ENCODE measurements around the gene CHRM5. TPM values are rescaled to one million over a fixed set of nuclear protein-coding genes. Genes with fewer than 3 reads are reported as not detected.

The CHRM5 gene
- total and polyA plus RNA-seq, 9 of the 15 experiments (the other 6 are each of a cell fraction or from before 2014, with no cell fraction given), result not detected

DNA sequence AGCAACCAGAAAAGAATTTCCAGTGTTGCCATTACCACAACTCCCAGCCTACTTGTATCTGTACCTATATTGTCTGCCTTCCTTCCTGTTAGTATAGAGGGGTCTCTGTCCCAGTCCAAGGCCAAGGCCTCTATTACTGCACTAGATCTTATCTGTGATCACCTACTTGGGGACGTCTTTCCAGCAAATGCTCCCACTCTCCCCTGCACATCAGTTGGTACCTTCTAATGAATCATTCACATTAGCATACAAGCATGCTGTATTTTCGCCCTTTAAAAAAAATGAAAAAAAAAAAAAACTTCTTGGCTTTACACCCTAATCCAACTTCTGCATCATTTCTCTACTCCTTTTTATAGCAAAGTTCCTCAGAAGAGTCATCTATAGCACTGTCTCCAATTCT lies 75.5 kb downstream of the CHRM5 start:
- no peaks in the 10 kb centered on the region for H3K79me2 ChIP-seq (ENCODE audit: control insufficient read depth, insufficient read depth, low read length)
- BruUV-seq (replicated peaks), result no TSS peak
- peaks cover 5 to 13% of the 10 kb centered on the region in 2 experiments; a peak in 4 of 5 replicates for H3K4me1 ChIP-seq (replicated peaks in 1 of 2; ENCODE audit: control insufficient read depth in 2 of 2, insufficient read depth in 2 of 2, low read length in 2 of 2)
- no peak overlapping the region for H2AFZ ChIP-seq (ENCODE audit: low read depth, low read length)
- FAIRE-seq (no peak), ATAC-seq (no peak), DNase-seq (ENCODE audit: extremely low read depth in 1 of 4, low spot score in 3 of 4) (no peak)
- no peak for TF ChIP-seq ZNF444 (CRISPR knock-in tag; IDR thresholded peaks at IDR 0.05)
- no peak for TF ChIP-seq CHD1 (IDR thresholded peaks at IDR 0.05; ENCODE audit: low read length)
- TF ChIP-seq PRDM10 (IDR thresholded peaks at IDR 0.05; ENCODE audit: partially characterized antibody), result peak; percentile 71
- in situ Hi-C loops (cut with MboI) (no loop called here), intact Hi-C loops (cut with micrococcal nuclease) (no loop called here)
- no peaks in the 10 kb centered on the region for H3K9me3 ChIP-seq (replicated peaks; ENCODE audit: control insufficient read depth, insufficient read depth, low read depth, low read length)
- no peak overlapping the region for H3K4me3 ChIP-seq
- POLR2A ChIA-PET, result interaction anchor here (0.6 to 0.7 kb wide), 2 partner anchors 58 to 71 kb away, joined by 3 read pairs; partner anchors contain the start of genes EMC7 and PGBD4
- H3K4me2 ChIP-seq (ENCODE audit: insufficient read depth, low read length), result no peak overlapping the region
- no peak overlapping the region for H3K27ac ChIP-seq (ENCODE audit: extremely low read depth, low read depth, low read length)
- H3K27me3 ChIP-seq (ENCODE audit: control insufficient read depth in 2 of 2, insufficient read depth in 2 of 2, low read length in 2 of 2), result peaks cover 17 to 19% of the 10 kb centered on the region in 2 experiments
- CTCF ChIA-PET (ENCODE audit: low intra/inter-chr PET ratio), result no interaction called here
- no peaks in the 10 kb centered on the region for H3K9me1 ChIP-seq (ENCODE audit: control insufficient read depth, insufficient read depth, low read length)
- WGBS (ENCODE audit: insufficient coverage, low coverage, missing lambda C conversion rate), result 0% methylated on average over 2 of the region's 2 CpGs
- H3K36me3 ChIP-seq (ENCODE audit: control insufficient read depth, insufficient read depth, low read length), result no peaks in the 10 kb centered on the region
- H3K9ac ChIP-seq (ENCODE audit: insufficient read depth in 1 of 2, low read depth in 2 of 2, low read length in 2 of 2), result no peak overlapping the region
- H4K20me1 ChIP-seq (replicated peaks; ENCODE audit: control insufficient read depth, insufficient read depth, low read length), result peaks cover 7% of the 10 kb centered on the region

All from K562 (cell line).